Heart left ventricle (tissue), 16 donors: ENCODE results near the gene ERLIN1. TPM values are rescaled to one million over a fixed set of nuclear protein-coding genes. Genes with fewer than 3 reads are reported as not detected.
"Not testable (repeated sequence)": the region's sequence is repeated elsewhere in the genome, so short reads cannot be mapped to it uniquely, and the experiment has no call there.

ENCODE experiments used
- ATAC-seq, 4 donors: fragments of 200-7000 bp; cut with Tn5 transposase; one replicate each; pipeline ENCODE4 v1.9.1; 2020 to 2022; ENCODE audit warnings: moderate library complexity in 4 of 4, mild to moderate bottlenecking in 3 of 4, moderate number of reproducible peaks in 1 of 4
- DNase-seq, 5 donors: peaks; one replicate each; pipeline ENCODE4 v3.0.0-alpha.2; 2020
- H3K27ac ChIP-seq, 12 donors: fragments of 200-600 bp; sonication (generic) in 4 of 12; one replicate each; pipeline versions ENCODE4 v1.5.0 to v1.8.0; 2016 to 2022; ENCODE audit warnings: mild to moderate bottlenecking in 2 of 12
- H3K27me3 ChIP-seq, 9 donors: fragments of 200-600 bp; sonication (generic) in 2 of 9; one replicate each; pipeline versions ENCODE4 v1.5.1 to v1.8.0; 2016 to 2022; ENCODE audit warnings: mild to moderate bottlenecking in 3 of 9
- H3K36me3 ChIP-seq, 9 donors: fragments of 200-600 bp; sonication (generic) in 2 of 9; one replicate each; pipeline versions ENCODE4 v1.5.0 to v1.8.0; 2018 to 2022; ENCODE audit warnings: mild to moderate bottlenecking in 2 of 9
- H3K4me1 ChIP-seq, 12 donors: fragments of 200-600 bp; sonication (generic) in 4 of 12; one replicate each; pipeline versions ENCODE4 v1.5.0 to v1.8.0; 2016 to 2022; ENCODE audit warnings: mild to moderate bottlenecking in 3 of 12
- H3K4me3 ChIP-seq, 12 donors: fragments of 200-600 bp; sonication (generic) in 4 of 12; one replicate each; pipeline versions ENCODE4 v1.5.0 to v1.8.0; 2017 to 2022; ENCODE audit warnings: mild to moderate bottlenecking in 9 of 12, moderate library complexity in 4 of 12
- H3K9me3 ChIP-seq, 12 donors: fragments of 200-600 bp; sonication (generic) in 4 of 12; one replicate each; pipeline versions ENCODE4 v1.5.0 to v1.8.0; 2016 to 2022; ENCODE audit warnings: mild to moderate bottlenecking in 1 of 12
- POLR2A ChIP-seq, 2 donors: fragments of 450-650 bp; IDR thresholded peaks; one replicate each; pipeline ENCODE4 v1.6.1; 2017; ENCODE audit warnings: antibody characterized with exemption in 2 of 2, mild to moderate bottlenecking in 2 of 2, moderate library complexity in 2 of 2
- WGBS, 4 donors: extraction: QIAGEN DNeasy Blood & Tissue Kit in 2 of 4; methylation state at CpG; one replicate each; pipeline versions ENCODE4 v1.1.5 to v1.1.7; 2013 to 2018; 5-methylcytosine and 5-hydroxymethylcytosine counted together
- intact Hi-C, 10 donors: fragments of 100-400 bp; cut with DNase I; formaldehyde crosslinking; loops; one replicate each; pipeline versions ENCODE4 v1.11.1 to v1.14.2; 2022
- polyA plus RNA-seq, 2 donors: library from polyadenylated mRNA; stranded (reverse); fragments of 200-250 nt; gene quantifications; one replicate each; pipeline ENCODE4 v1.2.3, GENCODE V29; 2013
- total RNA-seq, 9 donors: library from RNA; depleted of rRNA in 2 of 9; stranded (reverse); fragments of >200 nt in 2 of 9; fragmentation: NEBNext Ultra II Directional in 3 of 9; extraction: Animal tissue kit (Norgen Biotek cat#: 25700) in 3 of 9; gene quantifications; one replicate each; pipeline versions ENCODE4 v1.1.0 to v1.2.4, GENCODE V29; 2016 to 2023
- TF ChIP-seq, protein P1 (sequence below), 12 donors: fragments of 200-600 bp; sonication (generic) in 4 of 12; IDR thresholded peaks; one replicate each; pipeline versions ENCODE4 v1.5.0 to v1.8.0; 2018 to 2022; ENCODE audit warnings: antibody characterized with exemption in 12 of 12, mild to moderate bottlenecking in 5 of 12
- donor health status: ischemic (EF 13 %, LVEDD 7.1; RV severe dilation, severe dysfunction).
- donor health status: healthy with polysubstance abuse.
- donor health status: DM: no; HTN: yes; CAD: no.
- donor health status: DM: no; HTN: no; CAD: no.
- donor health status: ischemic (EF 25% LVEDD 6.9; RV normal size, moderate dysfunction).
- donor health status: ischemic (EF 25% LVEDD 5.7; RV mildly dilated, moderate dysfunction).
- donor health status: healthy.
- donor health status: DM: yes; HTN: yes; CAD: no.
- donor health status: ischemic (EF 35%, LVEDD 5.7; RV mildly dilated, moderate dysfunction).
- donor health status: nonischemic (EF 11% LVEDD 7.7; RV severe dilation, severe dysfunction).
- donor health status: DM: yes; HTN: yes; CAD: no.
- donor health status: PGD.
- donor health status: ischemic (EF 29% LVEDD 5.4; RV normal size, mild dysfunction).
- donor health status: nonischemic (EF 23%, LVEDD 6.1; RV moderate dilation, normal function).

ERLIN1 gene
- total and polyA plus RNA-seq, 11 donors: 1.9 to 16.5 (median 7.0) TPM

DNA sequence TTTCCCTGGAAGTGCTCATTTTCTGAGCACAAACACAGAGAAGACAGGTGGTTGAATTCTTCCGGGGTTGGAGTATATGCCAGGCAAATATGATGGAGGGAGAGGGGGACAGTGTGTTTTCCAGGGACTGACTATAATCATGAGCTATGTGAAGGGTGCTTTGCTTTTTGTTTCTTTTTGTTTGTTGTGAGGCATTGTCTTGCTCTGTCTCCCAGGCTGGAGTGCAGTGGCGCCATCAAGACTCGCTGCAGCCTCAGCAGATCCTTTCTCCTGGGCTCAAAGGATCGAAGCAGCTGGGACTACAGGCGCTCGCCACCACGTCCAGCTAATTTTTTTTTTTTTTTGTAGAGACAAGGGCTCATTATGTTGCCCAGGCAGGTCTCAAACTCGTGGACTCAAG, 56.9 kb downstream of the ERLIN1 start:
- H3K27ac ChIP-seq: peak overlapping the region in 7 of 12 donors; percentile 18 to 64 (median 41)

DNA sequence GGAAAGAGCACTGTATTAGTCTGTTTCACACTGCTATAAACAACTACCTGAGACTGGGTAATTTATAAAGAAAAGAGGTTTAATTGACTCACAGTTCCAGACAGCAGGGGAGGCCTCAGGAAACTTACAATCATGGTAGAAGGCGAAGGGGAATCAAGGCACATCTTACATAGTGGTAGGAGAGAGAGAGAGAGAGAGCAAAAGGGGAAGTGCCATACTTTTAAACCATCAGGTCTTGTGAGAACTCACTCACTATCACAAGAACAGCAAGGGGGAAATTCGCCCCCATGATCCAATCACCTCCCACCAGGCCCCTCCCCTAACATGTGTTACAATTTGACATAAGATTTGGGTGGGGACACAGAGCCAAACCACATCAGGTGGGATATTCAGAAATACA, 60.5 kb downstream of the ERLIN1 start:
- H3K27me3 ChIP-seq: peaks cover 0 to 15% (median 0%) of the 10 kb centered on the region in 9 donors
- H3K36me3 ChIP-seq, DNase-seq, H3K4me1 ChIP-seq, H3K27ac ChIP-seq, intact Hi-C loops, ATAC-seq, H3K4me3 ChIP-seq, H3K9me3 ChIP-seq: not testable (repeated sequence)
- WGBS, 4 donors: 55 to 85% (median 82%) methylated on average over 2 of the region's 2 CpGs

More for the DNA sequence above, 56.9 kb downstream of the ERLIN1 start:
- Histone ChIP-seq H3K4me1 (no peaks in the 10 kb centered on the region), H3K36me3 (no peaks in the 10 kb centered on the region), H3K27me3 (peaks cover 0 to under 1% (median 0%) of the 10 kb centered on the region in 9 donors), H3K4me3 (no peak overlapping the region), H3K9me3 (no peaks in the 10 kb centered on the region)
- TF ChIP-seq POLR2A (IDR thresholded peaks at IDR 0.05): no peak
- TF ChIP-seq, protein P1, sequence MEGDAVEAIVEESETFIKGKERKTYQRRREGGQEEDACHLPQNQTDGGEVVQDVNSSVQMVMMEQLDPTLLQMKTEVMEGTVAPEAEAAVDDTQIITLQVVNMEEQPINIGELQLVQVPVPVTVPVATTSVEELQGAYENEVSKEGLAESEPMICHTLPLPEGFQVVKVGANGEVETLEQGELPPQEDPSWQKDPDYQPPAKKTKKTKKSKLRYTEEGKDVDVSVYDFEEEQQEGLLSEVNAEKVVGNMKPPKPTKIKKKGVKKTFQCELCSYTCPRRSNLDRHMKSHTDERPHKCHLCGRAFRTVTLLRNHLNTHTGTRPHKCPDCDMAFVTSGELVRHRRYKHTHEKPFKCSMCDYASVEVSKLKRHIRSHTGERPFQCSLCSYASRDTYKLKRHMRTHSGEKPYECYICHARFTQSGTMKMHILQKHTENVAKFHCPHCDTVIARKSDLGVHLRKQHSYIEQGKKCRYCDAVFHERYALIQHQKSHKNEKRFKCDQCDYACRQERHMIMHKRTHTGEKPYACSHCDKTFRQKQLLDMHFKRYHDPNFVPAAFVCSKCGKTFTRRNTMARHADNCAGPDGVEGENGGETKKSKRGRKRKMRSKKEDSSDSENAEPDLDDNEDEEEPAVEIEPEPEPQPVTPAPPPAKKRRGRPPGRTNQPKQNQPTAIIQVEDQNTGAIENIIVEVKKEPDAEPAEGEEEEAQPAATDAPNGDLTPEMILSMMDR (IDR thresholded peaks at IDR 0.05): no peak
- no peak for DNase-seq
- intact Hi-C loops: no loop called here
- 54 to 67% (median 62%) methylated on average over 8 of the region's 8 CpGs for WGBS, 4 donors
- peak in 3 of 4 donors; percentile 24 to 41 (median 30) for ATAC-seq

DNA sequence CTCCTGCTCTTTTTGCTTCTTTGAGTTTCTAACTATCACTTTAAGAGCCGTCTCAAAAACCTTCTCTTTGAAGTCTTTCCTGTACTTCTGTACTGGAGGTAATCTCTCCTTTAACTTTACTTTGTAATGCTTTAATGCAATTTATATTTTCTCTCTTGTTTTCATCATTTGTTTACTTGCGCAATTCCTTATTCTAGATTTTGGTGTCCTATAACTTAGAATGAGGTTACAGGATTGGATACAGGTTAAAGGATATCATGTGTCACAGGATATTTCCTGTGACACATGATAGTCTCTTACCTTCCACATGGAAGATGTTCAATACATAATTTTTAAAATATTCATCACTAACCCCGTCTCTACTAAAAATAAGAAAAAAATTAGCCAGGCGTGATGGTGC, 61.7 kb downstream of the ERLIN1 start:
- WGBS, 4 donors: 83 to 91% (median 88%) methylated on average over 4 of the region's 4 CpGs
- Histone ChIP-seq H3K27me3 (peaks cover 0 to 15% (median 0%) of the 10 kb centered on the region in 9 donors), H3K9me3 (no peaks in the 10 kb centered on the region), H3K4me3 (no peak overlapping the region), H3K36me3 (no peaks in the 10 kb centered on the region), H3K27ac (no peak overlapping the region), H3K4me1 (no peaks in the 10 kb centered on the region)
- intact Hi-C loops: no loop called here
- DNase-seq (no peak), ATAC-seq (no peak)
- TF ChIP-seq, protein P1 (IDR thresholded peaks at IDR 0.05): no peak
- TF ChIP-seq POLR2A (IDR thresholded peaks at IDR 0.05): no peak

DNA sequence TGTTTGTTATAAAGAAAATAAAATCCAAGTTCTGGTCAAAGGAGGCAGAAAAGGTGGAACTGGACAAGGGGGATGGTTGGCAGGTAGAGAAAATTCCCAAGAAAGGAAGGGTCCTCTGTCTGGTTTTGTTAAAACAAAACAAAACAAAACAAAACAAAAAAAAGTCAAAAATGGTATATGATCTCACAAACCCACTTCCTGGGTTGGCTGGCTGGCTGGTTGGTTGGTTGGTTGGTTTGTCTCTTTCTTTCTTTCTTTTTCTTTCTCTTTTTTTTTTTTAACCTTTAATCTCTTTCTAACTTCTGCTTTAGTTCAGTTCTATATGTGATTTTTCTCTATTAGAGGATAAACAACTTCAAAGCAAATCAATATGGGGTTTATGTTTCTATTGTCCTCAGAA, 63.0 kb downstream of the ERLIN1 start:
- TF ChIP-seq POLR2A (IDR thresholded peaks at IDR 0.05): no peak
- TF ChIP-seq, protein P1 (IDR thresholded peaks at IDR 0.05): no peak
- H3K9me3 ChIP-seq: no peaks in the 10 kb centered on the region
- ATAC-seq (no peak), DNase-seq (no peak)
- H3K27ac ChIP-seq: no peak overlapping the region
- intact Hi-C loops: no loop called here
- H3K4me1 ChIP-seq: no peaks in the 10 kb centered on the region
- H3K36me3 ChIP-seq: no peaks in the 10 kb centered on the region
- H3K4me3 ChIP-seq: no peak overlapping the region
- peaks cover 0 to 15% (median 0%) of the 10 kb centered on the region in 9 donors for H3K27me3 ChIP-seq

DNA sequence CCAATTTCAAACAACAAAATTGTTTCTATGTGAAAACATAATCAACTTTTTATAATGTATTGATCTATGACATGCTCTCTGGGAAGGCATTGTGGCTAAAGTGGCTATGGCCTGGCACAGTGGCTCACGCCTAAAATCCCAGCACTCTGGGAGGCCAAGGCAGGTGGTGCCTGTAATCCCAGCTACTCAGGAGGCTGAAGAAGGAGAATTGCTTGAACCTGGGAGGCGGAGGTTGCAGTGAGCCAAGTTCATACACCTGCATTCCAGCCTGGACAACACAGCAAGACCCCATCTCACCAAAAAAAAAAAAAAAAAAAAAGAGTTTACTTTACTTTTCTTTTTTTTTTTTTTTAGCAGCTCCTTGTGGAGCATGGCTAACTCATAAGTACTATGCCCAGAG, 65.3 kb downstream of the ERLIN1 start:
- Histone ChIP-seq H3K4me3 (no peak overlapping the region), H3K36me3 (no peaks in the 10 kb centered on the region), H3K4me1 (no peaks in the 10 kb centered on the region), H3K27ac (no peak overlapping the region), H3K27me3 (peaks cover 2 to 33% (median 12%) of the 10 kb centered on the region in 9 donors), H3K9me3 (no peaks in the 10 kb centered on the region)
- DNase-seq (no peak), ATAC-seq (no peak)
- WGBS, 4 donors: 81 to 93% (median 92%) methylated on average over 2 of the region's 2 CpGs
- intact Hi-C loops: no loop called here
- no peak for TF ChIP-seq POLR2A (IDR thresholded peaks at IDR 0.05)
